ENCODE data around the gene MYB. TPM values are rescaled to one million over a fixed set of nuclear protein-coding genes. Genes with fewer than 3 reads are reported as not detected.

MYB gene
- total RNA-seq, 2 donors from 2014 or later = 4.3 to 7.2 TPM

DNA sequence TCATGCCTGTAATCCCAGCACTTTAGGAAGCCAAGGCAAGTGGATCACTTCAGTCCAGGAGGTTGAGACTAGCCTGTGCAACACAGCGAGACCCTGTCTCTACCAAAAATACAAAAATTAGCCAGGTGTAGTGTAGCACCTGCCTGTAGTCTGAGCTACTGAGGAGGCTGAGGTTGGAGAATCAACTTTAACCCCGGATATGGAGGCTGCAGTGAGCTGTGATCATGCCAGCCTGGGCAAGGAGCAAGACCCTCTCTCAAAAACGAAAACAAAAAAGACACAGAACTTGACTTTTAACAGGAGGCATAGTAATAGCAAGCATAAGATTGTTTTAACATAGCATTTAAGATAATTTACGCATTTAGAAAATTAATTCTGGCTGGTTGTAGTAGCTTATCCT lies 32.5 kb downstream of the MYB start:
- no peaks in the 10 kb centered on the region for H3K9me3 ChIP-seq
- 93% methylated on average over 4 of the region's 4 CpGs for WGBS
- H3K27ac ChIP-seq = no peak overlapping the region
- H3K4me3 ChIP-seq = no peak overlapping the region
- DNase-seq (ENCODE audit: low spot score) = no peak
- H3K4me1 ChIP-seq (replicated peaks) = no peaks in the 10 kb centered on the region
- TF ChIP-seq, protein P1, sequence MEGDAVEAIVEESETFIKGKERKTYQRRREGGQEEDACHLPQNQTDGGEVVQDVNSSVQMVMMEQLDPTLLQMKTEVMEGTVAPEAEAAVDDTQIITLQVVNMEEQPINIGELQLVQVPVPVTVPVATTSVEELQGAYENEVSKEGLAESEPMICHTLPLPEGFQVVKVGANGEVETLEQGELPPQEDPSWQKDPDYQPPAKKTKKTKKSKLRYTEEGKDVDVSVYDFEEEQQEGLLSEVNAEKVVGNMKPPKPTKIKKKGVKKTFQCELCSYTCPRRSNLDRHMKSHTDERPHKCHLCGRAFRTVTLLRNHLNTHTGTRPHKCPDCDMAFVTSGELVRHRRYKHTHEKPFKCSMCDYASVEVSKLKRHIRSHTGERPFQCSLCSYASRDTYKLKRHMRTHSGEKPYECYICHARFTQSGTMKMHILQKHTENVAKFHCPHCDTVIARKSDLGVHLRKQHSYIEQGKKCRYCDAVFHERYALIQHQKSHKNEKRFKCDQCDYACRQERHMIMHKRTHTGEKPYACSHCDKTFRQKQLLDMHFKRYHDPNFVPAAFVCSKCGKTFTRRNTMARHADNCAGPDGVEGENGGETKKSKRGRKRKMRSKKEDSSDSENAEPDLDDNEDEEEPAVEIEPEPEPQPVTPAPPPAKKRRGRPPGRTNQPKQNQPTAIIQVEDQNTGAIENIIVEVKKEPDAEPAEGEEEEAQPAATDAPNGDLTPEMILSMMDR (IDR thresholded peaks at IDR 0.05) = no peak
- no peak for TF ChIP-seq POLR2AphosphoS5 (IDR thresholded peaks at IDR 0.05)
- no peak for TF ChIP-seq POLR2A (IDR thresholded peaks at IDR 0.05)
- no peaks in the 10 kb centered on the region for H3K36me3 ChIP-seq
- intact Hi-C loops (cut with DNase I) = no loop called here
- H3K27me3 ChIP-seq (replicated peaks; ENCODE audit: insufficient read depth) = no peaks in the 10 kb centered on the region

DNA sequence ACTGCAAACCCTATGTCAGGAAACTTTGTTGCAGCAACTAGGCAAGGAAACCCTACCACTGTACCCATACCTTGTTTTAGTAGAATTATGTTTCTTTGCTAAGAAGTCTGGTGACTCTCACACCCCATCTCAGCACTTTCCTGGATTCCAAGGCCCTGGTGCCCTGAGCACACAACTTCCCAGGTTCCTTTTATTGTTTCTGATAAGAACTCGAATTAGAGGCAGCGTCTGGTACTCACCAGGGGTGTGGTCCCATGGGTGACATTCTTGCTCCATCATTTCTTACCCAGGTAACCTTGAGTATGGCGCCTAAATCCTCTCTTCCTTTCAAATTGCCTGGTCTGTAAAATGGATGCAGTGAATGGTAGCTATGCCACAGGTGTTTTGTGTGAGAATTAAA lies 34.1 kb downstream of the MYB start:
- TF ChIP-seq, protein P1 (IDR thresholded peaks at IDR 0.05) = no peak
- TF ChIP-seq POLR2A (IDR thresholded peaks at IDR 0.05) (no peak), POLR2AphosphoS5 (IDR thresholded peaks at IDR 0.05) (no peak)

DNA sequence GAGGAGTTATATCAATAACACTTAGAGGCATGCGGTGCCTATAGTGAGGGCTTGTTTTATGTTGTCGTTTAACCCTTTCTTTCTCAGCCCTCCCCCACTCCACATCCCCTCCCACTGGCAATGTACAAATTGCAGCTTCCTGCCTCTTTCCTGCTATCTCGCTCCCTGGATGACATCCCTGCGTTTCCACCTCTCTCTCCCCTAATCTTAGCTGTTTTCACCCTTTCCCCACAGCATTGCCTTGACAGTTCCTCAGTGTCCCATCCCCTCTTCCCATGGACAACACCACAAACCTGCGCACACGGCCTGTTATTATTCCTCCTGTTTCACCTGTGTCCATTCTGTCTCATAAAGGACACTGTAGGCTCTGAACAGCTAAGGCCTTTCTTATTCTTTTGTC lies 34.5 kb downstream of the MYB start:
- Histone ChIP-seq H3K4me1 (replicated peaks) (no peaks in the 10 kb centered on the region), H3K9me3 (no peaks in the 10 kb centered on the region), H3K27me3 (replicated peaks; ENCODE audit: insufficient read depth) (no peaks in the 10 kb centered on the region), H3K4me3 (no peak overlapping the region), H3K36me3 (no peaks in the 10 kb centered on the region), H3K27ac (no peak overlapping the region)
- 76% methylated on average over 6 of the region's 6 CpGs for WGBS
- DNase-seq (ENCODE audit: low spot score) = no peak
- intact Hi-C loops (cut with DNase I) = no loop called here
- TF ChIP-seq, protein P1 (IDR thresholded peaks at IDR 0.05) = no peak
- no peak for TF ChIP-seq POLR2AphosphoS5 (IDR thresholded peaks at IDR 0.05)
- no peak for TF ChIP-seq POLR2A (IDR thresholded peaks at IDR 0.05)

More for the DNA sequence above, 34.1 kb downstream of the MYB start:
- no peaks in the 10 kb centered on the region for H3K36me3 ChIP-seq
- 87% methylated on average over 3 of the region's 3 CpGs for WGBS
- no peaks in the 10 kb centered on the region for H3K27me3 ChIP-seq (replicated peaks; ENCODE audit: insufficient read depth)
- intact Hi-C loops (cut with DNase I) = no loop called here
- H3K4me1 ChIP-seq (replicated peaks) = no peaks in the 10 kb centered on the region
- no peak for DNase-seq (ENCODE audit: low spot score)
- no peaks in the 10 kb centered on the region for H3K9me3 ChIP-seq
- no peak overlapping the region for H3K27ac ChIP-seq
- no peak overlapping the region for H3K4me3 ChIP-seq

DNA sequence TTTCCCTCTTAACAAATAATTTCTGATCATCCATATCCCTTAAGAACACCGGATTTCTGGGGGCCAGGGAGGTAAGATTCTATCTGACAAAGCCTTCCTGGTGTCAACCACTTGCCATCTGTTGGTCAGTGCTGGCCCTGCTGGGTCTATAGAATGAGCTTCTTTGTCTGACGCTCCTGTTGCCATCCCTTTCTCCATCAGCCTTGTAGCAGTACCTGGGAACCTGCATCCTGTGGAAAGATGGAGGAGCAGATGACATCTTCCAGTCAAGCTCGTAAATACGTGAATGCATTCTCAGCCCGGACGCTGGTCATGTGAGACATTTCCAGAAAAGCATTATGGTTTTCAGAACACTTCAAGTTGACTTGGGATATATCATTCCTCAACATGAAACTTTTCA lies 36.6 kb downstream of the MYB start:
- Histone ChIP-seq H3K27me3 (replicated peaks; ENCODE audit: insufficient read depth) (no peaks in the 10 kb centered on the region), H3K36me3 (no peaks in the 10 kb centered on the region), H3K9me3 (no peaks in the 10 kb centered on the region), H3K4me1 (replicated peaks) (no peaks in the 10 kb centered on the region), H3K27ac (no peak overlapping the region), H3K4me3 (no peak overlapping the region)
- TF ChIP-seq, protein P1 (IDR thresholded peaks at IDR 0.05) = no peak
- TF ChIP-seq POLR2AphosphoS5 (IDR thresholded peaks at IDR 0.05) (no peak), POLR2A (IDR thresholded peaks at IDR 0.05) (no peak)
- intact Hi-C loops (cut with DNase I) = no loop called here
- DNase-seq (ENCODE audit: low spot score) = no peak
- WGBS = 93% methylated on average over 6 of the region's 6 CpGs

- 95% methylated on average over 6 of the region's 6 CpGs for WGBS
- intact Hi-C loops (cut with DNase I) = no loop called here
- no peak for TF ChIP-seq POLR2AphosphoS5 (IDR thresholded peaks at IDR 0.05)
- no peak for TF ChIP-seq POLR2A (IDR thresholded peaks at IDR 0.05)
- TF ChIP-seq, protein P1 (IDR thresholded peaks at IDR 0.05) = no peak
- Histone ChIP-seq H3K4me3 (no peak overlapping the region), H3K9me3 (no peaks in the 10 kb centered on the region), H3K27ac (no peak overlapping the region), H3K27me3 (replicated peaks; ENCODE audit: insufficient read depth) (no peaks in the 10 kb centered on the region), H3K4me1 (replicated peaks) (no peaks in the 10 kb centered on the region), H3K36me3 (no peaks in the 10 kb centered on the region)
- DNase-seq (ENCODE audit: low spot score) = no peak
Observed at GRCh38 chr6:135219346-135219745, 38.2 kb downstream of the MYB start.

All from prostate gland (tissue), 2 donors.